GM12864 (cell line): ENCODE data around the gene DOK3.

Experiments used
- DNase-seq: peaks from one replicate; pipeline ENCODE4 v3.0.0-alpha.2; 2011; ENCODE audit warnings: low read depth
- H3K4me3 ChIP-seq: 2 replicates; pipeline ENCODE4 v1.5.1; 2011; ENCODE audit warnings: mild to moderate bottlenecking, low read depth, low read length, control low read depth
- TF ChIP-seq, protein P1 (sequence below): IDR thresholded peaks from 2 replicates; pipeline ENCODE4 v1.5.1; 2011; ENCODE audit warnings: low read depth, mild to moderate bottlenecking, moderate library complexity, low read length, control low read depth, inconsistent platforms; ENCODE audit errors: missing control alignments

DOK3 gene

DNA sequence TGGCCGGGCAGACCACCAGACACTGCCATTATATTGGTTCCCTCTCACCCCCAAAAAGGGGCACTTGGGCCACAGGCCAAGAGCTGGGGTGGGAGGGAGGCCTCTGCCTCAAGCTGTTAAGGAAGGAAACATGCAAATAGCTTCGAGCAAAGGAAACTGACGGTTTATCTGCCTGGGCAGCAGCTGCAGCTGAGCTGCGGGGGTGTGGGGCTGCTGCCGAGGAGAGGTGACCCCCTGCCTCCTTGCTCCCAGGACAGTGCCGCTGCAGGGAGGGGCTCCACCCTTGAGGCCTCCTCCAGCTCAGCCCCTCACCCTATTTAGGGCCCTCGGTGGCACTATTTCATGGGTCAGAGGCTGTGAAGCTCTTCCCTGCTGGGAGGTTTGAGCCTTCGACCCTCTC lies 789 bp downstream of the DOK3 start:
- DNase-seq = no peak
- peak overlapping the region; percentile 62 for H3K4me3 ChIP-seq

DNA sequence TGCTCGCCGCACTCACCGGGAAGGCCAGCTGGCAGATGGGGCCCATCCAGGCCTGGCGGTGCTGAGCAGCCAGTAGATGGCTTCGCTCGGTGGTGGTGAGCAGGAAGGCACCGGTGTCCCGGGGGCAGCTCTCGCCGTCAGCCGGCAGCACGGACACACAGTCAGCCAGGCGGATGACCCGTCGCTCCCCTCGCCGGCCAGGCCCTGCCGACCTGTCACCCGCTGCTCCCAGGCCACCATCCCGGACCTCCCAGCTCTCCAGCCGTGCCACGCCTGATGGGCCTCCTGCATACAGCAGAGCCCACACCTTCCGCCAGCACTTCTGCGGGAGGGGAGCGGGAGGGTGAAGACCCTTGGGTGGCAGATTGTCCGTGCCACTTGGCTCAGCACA lies 1.4 kb downstream of the DOK3 start:
- peak overlapping the region; percentile 62 for H3K4me3 ChIP-seq
- TF ChIP-seq, protein P1, sequence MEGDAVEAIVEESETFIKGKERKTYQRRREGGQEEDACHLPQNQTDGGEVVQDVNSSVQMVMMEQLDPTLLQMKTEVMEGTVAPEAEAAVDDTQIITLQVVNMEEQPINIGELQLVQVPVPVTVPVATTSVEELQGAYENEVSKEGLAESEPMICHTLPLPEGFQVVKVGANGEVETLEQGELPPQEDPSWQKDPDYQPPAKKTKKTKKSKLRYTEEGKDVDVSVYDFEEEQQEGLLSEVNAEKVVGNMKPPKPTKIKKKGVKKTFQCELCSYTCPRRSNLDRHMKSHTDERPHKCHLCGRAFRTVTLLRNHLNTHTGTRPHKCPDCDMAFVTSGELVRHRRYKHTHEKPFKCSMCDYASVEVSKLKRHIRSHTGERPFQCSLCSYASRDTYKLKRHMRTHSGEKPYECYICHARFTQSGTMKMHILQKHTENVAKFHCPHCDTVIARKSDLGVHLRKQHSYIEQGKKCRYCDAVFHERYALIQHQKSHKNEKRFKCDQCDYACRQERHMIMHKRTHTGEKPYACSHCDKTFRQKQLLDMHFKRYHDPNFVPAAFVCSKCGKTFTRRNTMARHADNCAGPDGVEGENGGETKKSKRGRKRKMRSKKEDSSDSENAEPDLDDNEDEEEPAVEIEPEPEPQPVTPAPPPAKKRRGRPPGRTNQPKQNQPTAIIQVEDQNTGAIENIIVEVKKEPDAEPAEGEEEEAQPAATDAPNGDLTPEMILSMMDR = no peak
- no peak for DNase-seq

More for the DNA sequence above, 789 bp downstream of the DOK3 start:
- TF ChIP-seq, protein P1 = no peak

DNA sequence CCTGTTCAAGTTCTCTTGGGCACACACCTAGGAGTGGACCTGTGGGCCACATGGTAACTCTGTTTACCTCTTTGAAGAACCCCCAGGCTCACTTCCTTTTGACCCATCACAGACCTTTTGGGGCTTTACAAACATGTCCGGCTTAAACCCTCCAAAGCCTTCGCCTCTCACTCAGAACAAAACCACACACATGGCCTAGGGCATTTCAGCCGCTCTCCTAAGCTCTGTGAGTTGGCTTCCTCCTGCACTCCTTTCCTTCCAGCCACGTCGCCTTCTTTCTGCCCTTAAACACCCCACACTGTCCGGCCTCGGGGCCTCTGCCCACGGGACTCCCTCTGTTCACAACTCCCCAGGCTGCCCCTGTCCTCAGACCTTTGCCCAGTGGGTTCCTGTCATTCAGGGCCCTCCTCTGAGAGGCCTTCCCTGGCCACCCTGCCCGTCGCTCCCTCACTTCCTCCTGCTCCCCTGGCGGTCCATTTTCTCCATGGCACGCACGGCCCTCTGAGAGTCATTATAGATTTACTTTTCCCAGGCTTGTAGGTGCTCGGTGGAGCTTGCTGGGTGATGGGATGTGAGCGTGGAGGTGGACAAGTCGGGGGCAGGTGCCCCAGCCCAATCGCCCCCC lies 1.9 kb downstream of the DOK3 start:
- H3K4me3 ChIP-seq = peak overlapping the region; percentile 62
- no peak for DNase-seq
- TF ChIP-seq, protein P1 = no peak

DNA sequence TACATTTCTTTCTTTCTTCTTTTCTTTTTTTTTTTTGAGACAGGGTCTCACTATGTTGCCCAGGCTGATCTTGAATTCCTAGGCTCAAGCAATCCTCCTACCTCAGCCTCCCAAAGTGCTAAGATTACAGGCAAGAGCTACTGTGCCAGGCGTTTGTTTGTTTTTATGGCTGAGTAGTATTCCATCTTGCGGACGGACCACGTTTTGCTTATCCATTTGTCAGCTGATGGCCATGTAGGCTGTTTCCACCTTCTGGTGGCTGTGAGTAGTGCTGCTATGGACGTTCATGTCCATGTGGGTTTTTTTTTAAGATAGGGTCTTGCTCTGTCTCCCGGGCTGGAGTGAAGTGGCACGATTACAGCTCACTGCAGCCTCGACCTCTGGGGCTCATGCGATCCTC lies 2.5 kb downstream of the DOK3 start:
- TF ChIP-seq, protein P1 = peak; percentile 49
- no peak for DNase-seq
- H3K4me3 ChIP-seq = peak overlapping the region; percentile 62

DNA sequence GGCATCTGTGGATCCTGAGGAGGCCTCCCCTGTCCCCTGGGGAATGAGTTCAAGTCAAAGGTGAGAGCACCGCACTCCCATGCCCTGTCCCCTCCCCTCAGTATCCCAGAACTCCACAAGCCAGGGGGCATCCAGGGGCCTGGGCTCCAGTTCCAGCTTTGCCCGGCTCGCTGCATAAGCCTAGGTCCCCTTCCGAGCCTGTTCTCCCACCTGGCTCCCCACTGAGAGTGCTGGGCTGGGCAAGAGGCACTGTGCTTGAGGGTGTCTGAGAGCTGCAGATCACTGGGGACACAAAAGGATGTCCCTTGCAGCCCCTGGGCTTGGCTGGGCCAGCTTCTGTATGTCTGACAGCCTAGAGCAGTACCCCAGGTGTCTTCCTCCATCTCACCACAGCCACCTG lies 4.6 kb downstream of the DOK3 start:
- no peak overlapping the region for H3K4me3 ChIP-seq
- TF ChIP-seq, protein P1 = no peak
- no peak for DNase-seq

DNA sequence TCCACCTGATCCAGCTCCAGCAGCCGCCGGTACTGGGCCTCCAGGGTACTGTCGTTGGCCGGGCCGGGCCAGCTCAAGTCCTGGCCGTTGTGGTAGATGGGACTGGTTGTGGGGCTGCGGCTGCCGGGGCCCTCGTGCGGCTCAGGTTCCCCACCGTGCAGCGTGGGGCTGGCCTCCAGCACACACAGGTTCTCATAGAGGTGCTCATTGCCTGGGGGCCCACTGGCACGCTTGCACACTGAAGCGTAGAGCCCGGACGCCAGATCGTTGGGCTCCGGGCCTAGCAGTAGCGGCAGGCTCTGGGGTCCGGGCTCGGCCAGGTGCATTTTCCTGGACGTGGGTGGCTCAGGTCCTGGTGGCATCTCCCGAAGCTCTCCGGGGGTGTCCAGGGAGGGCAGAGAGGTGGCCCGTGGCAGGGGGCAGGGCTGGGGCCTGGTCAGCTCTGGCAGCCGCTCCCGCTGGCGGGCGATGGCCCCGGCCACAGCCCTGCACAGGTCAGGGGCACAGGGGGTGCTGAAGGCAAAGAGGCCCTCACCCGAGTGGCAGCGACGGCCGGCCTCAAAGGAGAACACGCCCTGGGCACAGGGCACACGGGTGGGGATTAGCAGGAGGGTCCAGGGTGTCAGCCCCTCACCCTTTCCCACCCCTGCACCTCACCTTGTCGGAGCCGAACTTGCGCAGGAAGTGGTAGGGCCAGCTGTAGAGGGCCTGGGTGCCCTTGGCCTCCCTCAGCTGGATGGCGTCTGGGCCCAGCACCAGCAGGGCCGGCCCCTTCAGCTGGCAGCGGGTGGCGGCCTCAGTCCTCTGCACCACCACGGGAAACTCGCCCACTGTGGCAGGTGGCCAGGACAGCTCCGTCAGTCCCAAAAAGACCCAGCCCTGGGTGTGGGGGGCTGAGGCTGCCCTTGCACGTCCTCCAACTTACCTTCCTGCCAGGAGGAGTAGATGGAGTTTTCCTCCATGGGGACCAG lies 5.3 kb downstream of the DOK3 start:
- TF ChIP-seq, protein P1 = no peak
- H3K4me3 ChIP-seq = no peak overlapping the region
- no peak for DNase-seq
